OCI-LY3 (cell line): ENCODE measurements around the gene RBMX.

ENCODE experiments used
- H2AFZ ChIP-seq: fragments of 200-600, 300-600 bp; shearing (Covaris generic); 2 replicates; pipeline ENCODE4 v1.6.0; 2014; ENCODE audit warnings: antibody characterized with exemption, low read depth, low read length
- H3K27ac ChIP-seq: fragments of 200-600, 300-600 bp; sonication (generic); 2 replicates; pipeline ENCODE4 v1.5.1; 2014; ENCODE audit warnings: mild to moderate bottlenecking, low read length, moderate library complexity, mixed read lengths
- H3K27me3 ChIP-seq: fragments of 200-600, 300-600 bp; sonication (generic); 2 replicates; pipeline ENCODE4 v1.6.1; 2014; ENCODE audit warnings: low read depth, low read length, mixed read lengths
- H3K36me3 ChIP-seq: fragments of 200-600, 300-600 bp; sonication (generic); replicated peaks from 2 replicates; pipeline ENCODE3; 2014; ENCODE audit warnings: low read depth, low read length, mixed read lengths
- H3K4me1 ChIP-seq: fragments of 300-600, 200-600 bp; sonication (generic); 2 replicates; pipeline ENCODE4 v1.6.1; 2014; ENCODE audit warnings: low read length, mixed read lengths
- H3K4me2 ChIP-seq: fragments of 200-600, 300-600 bp; sonication (generic); 2 replicates; pipeline ENCODE4 v1.6.1; 2014; ENCODE audit warnings: low read length, mixed read lengths
- H3K4me3 ChIP-seq: fragments of 300-600, 200-600 bp; sonication (generic); 2 replicates; pipeline ENCODE4 v1.5.1; 2014; ENCODE audit warnings: antibody characterized with exemption, mild to moderate bottlenecking, low read length, moderate library complexity
- H3K79me2 ChIP-seq: fragments of 300-600, 200-600 bp; shearing (Covaris generic); 2 replicates; pipeline ENCODE4 v1.6.1; 2014; ENCODE audit warnings: mild to moderate bottlenecking, low read length, mixed read lengths
- H3K9ac ChIP-seq: fragments of 300-600, 200-600 bp; shearing (Covaris generic); 2 replicates; pipeline ENCODE4 v1.6.0; 2014; ENCODE audit warnings: mild to moderate bottlenecking, low read length, moderate library complexity
- H3K9me3 ChIP-seq: fragments of 200-600, 300-600 bp; shearing (Covaris generic); 2 replicates; pipeline ENCODE4 v1.6.1; 2014; ENCODE audit warnings: low read length, mixed read lengths; ENCODE audit not compliant: insufficient read depth
- H4K20me1 ChIP-seq: fragments of 200-600, 300-600 bp; sonication (generic); 2 replicates; pipeline ENCODE4 v1.6.1; 2016; ENCODE audit warnings: low read length, mixed read lengths; ENCODE audit not compliant: insufficient read depth
- CTCF ChIP-seq: fragments of 200-600, 300-600 bp; sonication (generic); IDR thresholded peaks from 2 replicates; pipeline ENCODE4 v1.5.1; 2014; ENCODE audit warnings: antibody characterized with exemption, low read length, low read depth
- EZH2phosphoT487 ChIP-seq: fragments of 200-600 bp; shearing (Covaris generic); IDR thresholded peaks from 2 replicates; pipeline ENCODE4 v1.6.1; 2018; ENCODE audit warnings: antibody characterized with exemption, mixed run types, low read depth

RBMX gene

GRCh38 chrX:136911253-136911652 is 30.7 kb upstream of the RBMX start:
- H3K27ac ChIP-seq = no peak overlapping the region
- H3K4me3 ChIP-seq = no peak overlapping the region

GRCh38 chrX:136910565-136911035 is 30.1 kb upstream of the RBMX start:
- H3K4me1 ChIP-seq = peaks cover 11% of the 10 kb centered on the region
- H3K4me2 ChIP-seq = peak overlapping the region; percentile 84
- H3K9me3 ChIP-seq = no peaks in the 10 kb centered on the region
- no peak overlapping the region for H3K27ac ChIP-seq
- TF ChIP-seq EZH2phosphoT487 (no peak), CTCF (no peak)
- H3K9ac ChIP-seq = peak overlapping the region; percentile 93; the same call in 1 of the 2 replicates
- H3K27me3 ChIP-seq = no peaks in the 10 kb centered on the region
- H3K79me2 ChIP-seq = no peaks in the 10 kb centered on the region
- no peaks in the 10 kb centered on the region for H3K36me3 ChIP-seq
- peak overlapping the region; percentile 85 for H2AFZ ChIP-seq
- H4K20me1 ChIP-seq = no peaks in the 10 kb centered on the region
- H3K4me3 ChIP-seq = peak overlapping the region; percentile 97

More at GRCh38 chrX:136911253-136911652, 30.7 kb upstream of the RBMX start:
- Histone ChIP-seq H4K20me1 (no peaks in the 10 kb centered on the region), H3K4me2 (no peak overlapping the region), H3K4me1 (peaks cover 11% of the 10 kb centered on the region), H3K79me2 (no peaks in the 10 kb centered on the region), H3K9me3 (no peaks in the 10 kb centered on the region), H3K36me3 (no peaks in the 10 kb centered on the region), H3K9ac (no peak overlapping the region), H2AFZ (no peak overlapping the region), H3K27me3 (no peaks in the 10 kb centered on the region)
- TF ChIP-seq CTCF (no peak), EZH2phosphoT487 (no peak)

- Histone ChIP-seq H3K79me2 (no peaks in the 10 kb centered on the region), H3K9ac (peak overlapping the region; percentile 93), H3K4me3 (peak overlapping the region; percentile 97), H3K27ac (peak overlapping the region; percentile 57), H4K20me1 (no peaks in the 10 kb centered on the region), H3K4me2 (peak overlapping the region; percentile 84), H2AFZ (peak overlapping the region; percentile 85), H3K36me3 (no peaks in the 10 kb centered on the region), H3K9me3 (no peaks in the 10 kb centered on the region), H3K27me3 (no peaks in the 10 kb centered on the region), H3K4me1 (peaks cover 11% of the 10 kb centered on the region)
- no peak for TF ChIP-seq CTCF
- TF ChIP-seq EZH2phosphoT487 = no peak
Measured at GRCh38 chrX:136909706-136910564, 29.4 kb upstream of the RBMX start.

- H3K4me3 ChIP-seq = peak overlapping the region; percentile 97
- no peak for TF ChIP-seq CTCF
- no peak for TF ChIP-seq EZH2phosphoT487
- H2AFZ ChIP-seq = peak overlapping the region; percentile 85
- H3K36me3 ChIP-seq = no peaks in the 10 kb centered on the region
- H3K9me3 ChIP-seq = no peaks in the 10 kb centered on the region
- peak overlapping the region; percentile 57 for H3K27ac ChIP-seq
- H4K20me1 ChIP-seq = no peaks in the 10 kb centered on the region
- H3K27me3 ChIP-seq = no peaks in the 10 kb centered on the region
- H3K9ac ChIP-seq = peak overlapping the region; percentile 93
- H3K4me2 ChIP-seq = peak overlapping the region; percentile 84
- H3K4me1 ChIP-seq = peaks cover 11% of the 10 kb centered on the region
- no peaks in the 10 kb centered on the region for H3K79me2 ChIP-seq
Measured at GRCh38 chrX:136909119-136909705, 28.7 kb upstream of the RBMX start.
